Measurements from ENCODE around the gene MVD. TPM values are rescaled to one million over a fixed set of nuclear protein-coding genes. Genes with fewer than 3 reads are reported as not detected.

MVD gene
- total and polyA plus RNA-seq, 2 of the 13 experiments (the other 11 are each of a cell fraction or from before 2014, with no cell fraction given) = 28.1 to 187 TPM

GRCh38 chr16:88685156-88686061 is 22.5 kb upstream of the MVD start (continued):
- TF ChIP-seq ZBTB14 (CRISPR knock-in tag; IDR thresholded peaks at IDR 0.05) (no peak), ZBTB33 (CRISPR knock-in tag; IDR thresholded peaks at IDR 0.05) (no peak; the same call in 1 of the 2 replicates)

GRCh38 chr16:88684569-88685155 is 21.8 kb upstream of the MVD start:
- Histone ChIP-seq H4K20me1 (ENCODE audit: insufficient read depth, low read length) (peaks cover 3% of the 10 kb centered on the region; the same call in 1 of the 2 replicates), H3K36me3 (replicated peaks in 1 of 2; ENCODE audit: control insufficient read depth in 1 of 2, insufficient read depth in 2 of 2, low read length in 2 of 2) (no peaks in the 10 kb centered on the region), H3K79me2 (ENCODE audit: insufficient read depth, low read length) (no peaks in the 10 kb centered on the region), H3K4me3 (replicated peaks in 1 of 3; ENCODE audit: insufficient read depth in 1 of 3, low read depth in 2 of 3, low read length in 3 of 3) (no peak overlapping the region), H2AFZ (ENCODE audit: low read length) (no peak overlapping the region), H3K9me3 (ENCODE audit: low read length) (no peaks in the 10 kb centered on the region), H3K27me3 (ENCODE audit: control insufficient read depth in 1 of 2, insufficient read depth in 2 of 2, low read length in 2 of 2) (peaks cover 11 to 67% of the 10 kb centered on the region in 2 experiments; a peak in 4 of 5 replicates), H3K4me2 (ENCODE audit: low read depth, low read length) (peak overlapping the region; percentile 91; the same call in 1 of the 2 replicates), H3K27ac (ENCODE audit: extremely low read length, insufficient read depth, low read length) (no peak overlapping the region), H3K9ac (ENCODE audit: insufficient read depth, low read depth, low read length) (no peak overlapping the region), H3K4me1 (ENCODE audit: insufficient read depth, low read length) (peaks cover 66% of the 10 kb centered on the region)
- ChIA-PET POLR2A (interaction anchor here (1.5 kb wide), 1 partner anchor 22 kb away, joined by 7 read pairs; the partner anchor contains the start of gene MVD), CTCF (ENCODE audit: low intra/inter-chr PET ratio, low total read pairs) (no interaction called here)
- WGBS (ENCODE audit: low lambda C conversion rate) = 38% methylated on average over 10 of the region's 15 CpGs
- FAIRE-seq = no peak
- intact Hi-C loops (cut with micrococcal nuclease; ENCODE audit: unreplicated experiment) (loop anchor here (2.0 kb wide), 1 partner anchor 34 kb away; the partner anchor contains the start of gene CYBA), in situ Hi-C loops (cut with HindIII; ENCODE audit: extremely low pct_ligation_motif_present, low pct_unique_long_range_greater_than_20kb) (no loop called here)
- no TSS peak for BruUV-seq (replicated peaks)
- no peak for ATAC-seq
- TF ChIP-seq BCL6 (CRISPR knock-in tag; IDR thresholded peaks at IDR 0.05) = no peak
- TF ChIP-seq POGK (CRISPR knock-in tag; conservative IDR thresholded peaks at IDR 0.05) = 0 out of 2 replicates have a peak, but pooled peaks have one; percentile 28
- no peak for DNase-seq (ENCODE audit: low spot score)

Measured in HepG2 (cell line).